ENCODE results near the gene FAM222A. TPM values are rescaled to one million over a fixed set of nuclear protein-coding genes. Genes with fewer than 3 reads are reported as not detected.

FAM222A gene
- total RNA-seq, 1 experiment from 2014 or later = 3.1 TPM

GRCh38 chr12:109681986-109682707 is 31.5 kb upstream of the FAM222A start:
- TF ChIP-seq EZH2 (IDR thresholded peaks at IDR 0.05; ENCODE audit: low read depth) = no peak
- TF ChIP-seq, protein P1, sequence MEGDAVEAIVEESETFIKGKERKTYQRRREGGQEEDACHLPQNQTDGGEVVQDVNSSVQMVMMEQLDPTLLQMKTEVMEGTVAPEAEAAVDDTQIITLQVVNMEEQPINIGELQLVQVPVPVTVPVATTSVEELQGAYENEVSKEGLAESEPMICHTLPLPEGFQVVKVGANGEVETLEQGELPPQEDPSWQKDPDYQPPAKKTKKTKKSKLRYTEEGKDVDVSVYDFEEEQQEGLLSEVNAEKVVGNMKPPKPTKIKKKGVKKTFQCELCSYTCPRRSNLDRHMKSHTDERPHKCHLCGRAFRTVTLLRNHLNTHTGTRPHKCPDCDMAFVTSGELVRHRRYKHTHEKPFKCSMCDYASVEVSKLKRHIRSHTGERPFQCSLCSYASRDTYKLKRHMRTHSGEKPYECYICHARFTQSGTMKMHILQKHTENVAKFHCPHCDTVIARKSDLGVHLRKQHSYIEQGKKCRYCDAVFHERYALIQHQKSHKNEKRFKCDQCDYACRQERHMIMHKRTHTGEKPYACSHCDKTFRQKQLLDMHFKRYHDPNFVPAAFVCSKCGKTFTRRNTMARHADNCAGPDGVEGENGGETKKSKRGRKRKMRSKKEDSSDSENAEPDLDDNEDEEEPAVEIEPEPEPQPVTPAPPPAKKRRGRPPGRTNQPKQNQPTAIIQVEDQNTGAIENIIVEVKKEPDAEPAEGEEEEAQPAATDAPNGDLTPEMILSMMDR (conservative IDR thresholded peaks at IDR 0.05) = no peak
- Histone ChIP-seq H3K79me2 (ENCODE audit: low read depth) (no peaks in the 10 kb centered on the region), H4K20me1 (ENCODE audit: insufficient read depth) (no peaks in the 10 kb centered on the region), H3K9me2 (ENCODE audit: insufficient read depth) (no peaks in the 10 kb centered on the region), H3K4me1 (replicated peaks; ENCODE audit: insufficient read depth) (0 out of 2 replicates have a peak, but pooled peaks cover 5% of the 10 kb centered on the region), H3K4me3 (no peak overlapping the region), H3K36me3 (ENCODE audit: low read depth) (no peaks in the 10 kb centered on the region), H3K4me2 (no peak overlapping the region), H2AFZ (no peak overlapping the region), H3K27ac (no peak overlapping the region), H3K27me3 (ENCODE audit: insufficient read depth, low read depth) (peaks cover 6% of the 10 kb centered on the region; the same call in 1 of the 2 replicates), H3F3A (ENCODE audit: insufficient read depth, low read depth) (no peaks in the 10 kb centered on the region; the same call in 1 of the 2 replicates), H3K9me3 (ENCODE audit: insufficient read depth, low read depth) (no peaks in the 10 kb centered on the region)
- ChIA-PET POLR2A (ENCODE audit: unreplicated experiment) (no interaction called here), CTCF (no interaction called here)
- BruUV-seq (replicated peaks) = no TSS peak
- no peak for DNase-seq
- intact Hi-C loops (cut with micrococcal nuclease; ENCODE audit: unreplicated experiment) = no loop called here

DNA sequence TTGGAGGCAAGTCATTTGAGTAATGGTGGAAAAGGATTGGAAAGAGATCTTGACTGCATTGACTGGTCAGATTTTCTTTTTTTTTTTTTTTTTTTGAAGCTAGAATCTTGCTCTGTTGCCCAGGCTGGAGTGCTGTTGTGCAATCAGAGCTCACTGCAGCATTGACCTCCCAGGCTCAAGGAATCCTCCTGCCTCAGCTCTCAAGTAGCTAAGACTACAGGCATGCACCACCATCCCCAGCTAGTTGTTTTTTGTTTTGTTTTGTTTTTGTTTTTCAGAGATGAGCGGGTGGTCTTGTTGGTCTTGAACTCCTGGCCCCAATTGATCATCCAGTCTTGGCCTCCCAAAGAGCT is 30.9 kb upstream of the FAM222A start:
- intact Hi-C loops (cut with micrococcal nuclease; ENCODE audit: unreplicated experiment) = no loop called here
- H3F3A ChIP-seq (ENCODE audit: insufficient read depth, low read depth) = no peaks in the 10 kb centered on the region; the same call in 1 of the 2 replicates
- no peak overlapping the region for H3K27ac ChIP-seq
- H3K9me3 ChIP-seq (ENCODE audit: insufficient read depth, low read depth) = no peaks in the 10 kb centered on the region
- ChIA-PET CTCF (no interaction called here), POLR2A (ENCODE audit: unreplicated experiment) (no interaction called here)
- H3K27me3 ChIP-seq (ENCODE audit: insufficient read depth, low read depth) = peaks cover 6% of the 10 kb centered on the region; the same call in 1 of the 2 replicates
- TF ChIP-seq, protein P1 (conservative IDR thresholded peaks at IDR 0.05) = no peak
- no peak for TF ChIP-seq EZH2 (IDR thresholded peaks at IDR 0.05; ENCODE audit: low read depth)
- DNase-seq = no peak
- no peak overlapping the region for H3K4me3 ChIP-seq
- no peak overlapping the region for H2AFZ ChIP-seq
- no peaks in the 10 kb centered on the region for H4K20me1 ChIP-seq (ENCODE audit: insufficient read depth)
- no peaks in the 10 kb centered on the region for H3K9me2 ChIP-seq (ENCODE audit: insufficient read depth)
- no peaks in the 10 kb centered on the region for H3K36me3 ChIP-seq (ENCODE audit: low read depth)
- no peak overlapping the region for H3K4me2 ChIP-seq
- 0 out of 2 replicates have a peak, but pooled peaks cover 5% of the 10 kb centered on the region for H3K4me1 ChIP-seq (replicated peaks; ENCODE audit: insufficient read depth)
- BruUV-seq (replicated peaks) = no TSS peak
- H3K79me2 ChIP-seq (ENCODE audit: low read depth) = no peaks in the 10 kb centered on the region

DNA sequence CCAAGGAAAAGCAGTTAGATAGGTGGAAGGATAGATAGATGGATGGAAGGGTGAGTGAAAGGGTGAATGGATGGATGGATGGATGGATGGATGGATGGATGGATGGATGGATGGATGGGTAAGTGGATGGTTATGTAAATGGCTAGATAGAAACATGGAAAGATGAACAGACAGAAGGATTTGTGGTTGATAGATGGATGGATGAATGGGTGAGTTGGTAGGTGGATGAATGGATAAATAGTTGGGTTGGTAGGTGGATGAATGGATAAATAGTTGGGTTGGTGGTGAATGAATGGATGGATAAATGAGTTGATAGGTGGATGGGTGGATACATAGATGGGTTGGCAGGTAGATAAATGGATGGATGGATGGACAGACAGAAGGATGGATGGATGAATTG is 30.3 kb upstream of the FAM222A start:
- Histone ChIP-seq H3K79me2 (ENCODE audit: low read depth) (no peaks in the 10 kb centered on the region), H3K9me2 (ENCODE audit: insufficient read depth) (no peaks in the 10 kb centered on the region), H3K36me3 (ENCODE audit: low read depth) (no peaks in the 10 kb centered on the region), H3K4me1 (replicated peaks; ENCODE audit: insufficient read depth) (0 out of 2 replicates have a peak, but pooled peaks cover 5% of the 10 kb centered on the region), H3K4me2 (no peak overlapping the region), H3K27ac (no peak overlapping the region), H3F3A (ENCODE audit: insufficient read depth, low read depth) (no peaks in the 10 kb centered on the region; the same call in 1 of the 2 replicates), H3K4me3 (no peak overlapping the region), H3K9me3 (ENCODE audit: insufficient read depth, low read depth) (no peaks in the 10 kb centered on the region), H3K27me3 (ENCODE audit: insufficient read depth, low read depth) (peaks cover 6% of the 10 kb centered on the region; the same call in 1 of the 2 replicates), H4K20me1 (ENCODE audit: insufficient read depth) (no peaks in the 10 kb centered on the region), H2AFZ (no peak overlapping the region)
- no TSS peak for BruUV-seq (replicated peaks)
- CTCF ChIA-PET = no interaction called here
- intact Hi-C loops (cut with micrococcal nuclease; ENCODE audit: unreplicated experiment) = no loop called here
- TF ChIP-seq EZH2 (IDR thresholded peaks at IDR 0.05; ENCODE audit: low read depth) = no peak
- TF ChIP-seq, protein P1 (conservative IDR thresholded peaks at IDR 0.05) = no peak
- DNase-seq = no peak
- POLR2A ChIA-PET (ENCODE audit: unreplicated experiment) = no interaction called here

All from PC-9 (cell line).